Measurements from ENCODE around the gene DMD. TPM values are rescaled to one million over a fixed set of nuclear protein-coding genes. Genes with fewer than 3 reads are reported as not detected.
"Not testable (repeated sequence)": the region's sequence is repeated elsewhere in the genome, so short reads cannot be mapped to it uniquely, and the experiment has no call there.

DMD gene
- polyA plus RNA-seq, 1 donor from 2014 or later: 3.1 TPM

- H3K27ac Mint-ChIP-seq: no peak overlapping the region
- H3K9me3 Mint-ChIP-seq: peaks cover 1 to 6% (median 4%) of the 10 kb centered on the region in 3 donors
- no peak overlapping the region for H3K4me3 Mint-ChIP-seq
- no peaks in the 10 kb centered on the region for H3K36me3 Mint-ChIP-seq
- no peaks in the 10 kb centered on the region for H3K27me3 Mint-ChIP-seq
- H3K4me1 Mint-ChIP-seq: no peaks in the 10 kb centered on the region
These were observed 83.1 kb downstream of the DMD start for GRCh38 chrX:33128048-33128805.

- no peak overlapping the region for H3K4me3 Mint-ChIP-seq
- no peaks in the 10 kb centered on the region for H3K4me1 Mint-ChIP-seq
- no peaks in the 10 kb centered on the region for H3K36me3 Mint-ChIP-seq
- H3K27me3 Mint-ChIP-seq: no peaks in the 10 kb centered on the region
- no peak overlapping the region for H3K27ac Mint-ChIP-seq
- H3K9me3 Mint-ChIP-seq: peaks cover 1 to 6% (median 4%) of the 10 kb centered on the region in 3 donors
These were observed 84.9 kb downstream of the DMD start for GRCh38 chrX:33126469-33126868.

GRCh38 chrX:33109858-33110257 is 101.5 kb downstream of the DMD start:
- H3K4me3 Mint-ChIP-seq: no peak overlapping the region
- H3K27ac Mint-ChIP-seq: no peak overlapping the region
- no peaks in the 10 kb centered on the region for H3K27me3 Mint-ChIP-seq
- peaks cover 0 to 3% (median 0%) of the 10 kb centered on the region in 3 donors for H3K4me1 Mint-ChIP-seq
- H3K9me3 Mint-ChIP-seq: no peaks in the 10 kb centered on the region
- no peaks in the 10 kb centered on the region for H3K36me3 Mint-ChIP-seq

GRCh38 chrX:33106737-33107136 is 104.6 kb downstream of the DMD start:
- peaks cover 0 to 3% (median 0%) of the 10 kb centered on the region in 3 donors for H3K4me1 Mint-ChIP-seq
- H3K9me3 Mint-ChIP-seq: no peaks in the 10 kb centered on the region
- H3K4me3 Mint-ChIP-seq: no peak overlapping the region
- no peaks in the 10 kb centered on the region for H3K27me3 Mint-ChIP-seq
- no peaks in the 10 kb centered on the region for H3K36me3 Mint-ChIP-seq
- H3K27ac Mint-ChIP-seq: no peak overlapping the region

GRCh38 chrX:33095079-33095478 is 116.3 kb downstream of the DMD start:
- H3K27ac Mint-ChIP-seq: no peak overlapping the region
- no peak overlapping the region for H3K4me3 Mint-ChIP-seq
- no peaks in the 10 kb centered on the region for H3K9me3 Mint-ChIP-seq
- no peaks in the 10 kb centered on the region for H3K36me3 Mint-ChIP-seq
- no peaks in the 10 kb centered on the region for H3K27me3 Mint-ChIP-seq
- no peaks in the 10 kb centered on the region for H3K4me1 Mint-ChIP-seq

GRCh38 chrX:33087411-33087810 is 123.9 kb downstream of the DMD start:
- H3K9me3 Mint-ChIP-seq: no peaks in the 10 kb centered on the region
- no peak overlapping the region for H3K27ac Mint-ChIP-seq
- no peaks in the 10 kb centered on the region for H3K27me3 Mint-ChIP-seq
- no peaks in the 10 kb centered on the region for H3K4me1 Mint-ChIP-seq
- no peak overlapping the region for H3K4me3 Mint-ChIP-seq
- H3K36me3 Mint-ChIP-seq: peaks cover 2% of the 10 kb centered on the region

GRCh38 chrX:33086886-33087285 is 124.5 kb downstream of the DMD start:
- H3K4me1 Mint-ChIP-seq: no peaks in the 10 kb centered on the region
- peaks cover 2% of the 10 kb centered on the region for H3K36me3 Mint-ChIP-seq
- H3K27ac Mint-ChIP-seq: no peak overlapping the region
- no peak overlapping the region for H3K4me3 Mint-ChIP-seq
- no peaks in the 10 kb centered on the region for H3K27me3 Mint-ChIP-seq
- no peaks in the 10 kb centered on the region for H3K9me3 Mint-ChIP-seq

GRCh38 chrX:33082371-33082770 is 129.0 kb downstream of the DMD start:
- no peaks in the 10 kb centered on the region for H3K27me3 Mint-ChIP-seq
- H3K27ac Mint-ChIP-seq: no peak overlapping the region
- H3K9me3 Mint-ChIP-seq: peaks cover 0 to 4% (median 0%) of the 10 kb centered on the region in 3 donors
- H3K36me3 Mint-ChIP-seq: peaks cover 2% of the 10 kb centered on the region
- H3K4me3 Mint-ChIP-seq: no peak overlapping the region
- H3K4me1 Mint-ChIP-seq: no peaks in the 10 kb centered on the region

GRCh38 chrX:33078273-33078672 is 133.1 kb downstream of the DMD start:
- Mint-ChIP-seq H3K36me3 (no peaks in the 10 kb centered on the region), H3K27me3 (no peaks in the 10 kb centered on the region), H3K4me1 (no peaks in the 10 kb centered on the region), H3K27ac (no peak overlapping the region), H3K9me3 (peaks cover 0 to 4% (median under 1%) of the 10 kb centered on the region in 3 donors), H3K4me3 (no peak overlapping the region)

- H3K4me1 Mint-ChIP-seq, H3K9me3 Mint-ChIP-seq, H3K27ac Mint-ChIP-seq, H3K36me3 Mint-ChIP-seq, H3K27me3 Mint-ChIP-seq, H3K4me3 Mint-ChIP-seq: not testable (repeated sequence)
These were observed 137.7 kb downstream of the DMD start for GRCh38 chrX:33073660-33074059.

GRCh38 chrX:33065415-33065814 is 145.9 kb downstream of the DMD start:
- Mint-ChIP-seq H3K4me3 (no peak overlapping the region), H3K36me3 (no peaks in the 10 kb centered on the region), H3K27ac (no peak overlapping the region)

GRCh38 chrX:33062041-33062440 is 149.3 kb downstream of the DMD start:
- Mint-ChIP-seq H3K4me1 (no peaks in the 10 kb centered on the region), H3K36me3 (no peaks in the 10 kb centered on the region), H3K27ac (no peak overlapping the region), H3K4me3 (no peak overlapping the region), H3K27me3 (no peaks in the 10 kb centered on the region), H3K9me3 (peaks cover 0 to 4% (median 2%) of the 10 kb centered on the region in 3 donors)

More at GRCh38 chrX:33065415-33065814, 145.9 kb downstream of the DMD start:
- Mint-ChIP-seq H3K9me3 (peaks cover 0 to 4% (median 0%) of the 10 kb centered on the region in 3 donors), H3K4me1 (no peaks in the 10 kb centered on the region), H3K27me3 (no peaks in the 10 kb centered on the region)

- no peak overlapping the region for H3K4me3 Mint-ChIP-seq
- peaks cover 2 to 4% (median 2%) of the 10 kb centered on the region in 3 donors for H3K9me3 Mint-ChIP-seq
- H3K36me3 Mint-ChIP-seq: no peaks in the 10 kb centered on the region
- no peaks in the 10 kb centered on the region for H3K27me3 Mint-ChIP-seq
- no peaks in the 10 kb centered on the region for H3K4me1 Mint-ChIP-seq
- H3K27ac Mint-ChIP-seq: no peak overlapping the region
These were observed 158.3 kb downstream of the DMD start for GRCh38 chrX:33053001-33053400.

GRCh38 chrX:33045882-33046281 is 165.5 kb downstream of the DMD start:
- H3K9me3 Mint-ChIP-seq: peaks cover 0 to 4% (median 2%) of the 10 kb centered on the region in 3 donors
- no peak overlapping the region for H3K27ac Mint-ChIP-seq
- H3K4me3 Mint-ChIP-seq: no peak overlapping the region
- no peaks in the 10 kb centered on the region for H3K36me3 Mint-ChIP-seq
- H3K27me3 Mint-ChIP-seq: no peaks in the 10 kb centered on the region
- no peaks in the 10 kb centered on the region for H3K4me1 Mint-ChIP-seq

- Mint-ChIP-seq H3K27me3 (no peaks in the 10 kb centered on the region), H3K9me3 (peaks cover 0 to 4% (median 2%) of the 10 kb centered on the region in 3 donors), H3K4me1 (no peaks in the 10 kb centered on the region), H3K36me3 (no peaks in the 10 kb centered on the region), H3K4me3 (no peak overlapping the region), H3K27ac (no peak overlapping the region)
These were observed 166.1 kb downstream of the DMD start for GRCh38 chrX:33045245-33045644.

- Mint-ChIP-seq H3K27me3 (no peaks in the 10 kb centered on the region), H3K9me3 (peaks cover 0 to 3% (median 0%) of the 10 kb centered on the region in 3 donors), H3K4me3 (no peak overlapping the region), H3K4me1 (no peaks in the 10 kb centered on the region), H3K36me3 (no peaks in the 10 kb centered on the region), H3K27ac (no peak overlapping the region)
These were observed 170.2 kb downstream of the DMD start for GRCh38 chrX:33041141-33041540.
